Activated T-helper 9 cell treated with anti-CD3 and anti-CD28 coated beads, Interleukin-2, amount 50 U/mL, for 16 hours (primary cell): ENCODE results near the gene LSM10.

Experiments
- DNase-seq: peaks from one replicate; pipeline ENCODE4 v3.0.0-alpha.2; 2020; ENCODE audit warnings: low read depth

Gene LSM10

GRCh38 chr1:36397378-36398230 is at the start of gene LSM10:
TSS of gene LSM10 (minus strand) at chr1:36397908. CDS start at chr1:36394129, 3,779 bp downstream.
- peak; percentile 82 for DNase-seq

GRCh38 chr1:36447450-36447849 is 49.7 kb upstream of the LSM10 start:
- DNase-seq = no peak

GRCh38 chr1:36446746-36447145 is 49.0 kb upstream of the LSM10 start:
- no peak for DNase-seq

GRCh38 chr1:36446271-36446670 is 48.6 kb upstream of the LSM10 start:
- no peak for DNase-seq

- no peak for DNase-seq
These were observed 45.6 kb upstream of the LSM10 start for GRCh38 chr1:36443297-36443696.

- no peak for DNase-seq
These were observed 44.6 kb upstream of the LSM10 start for GRCh38 chr1:36442337-36442736.

- no peak for DNase-seq
These were observed 42.9 kb upstream of the LSM10 start for GRCh38 chr1:36440646-36441045.

- DNase-seq = no peak
These were observed 42.3 kb upstream of the LSM10 start for GRCh38 chr1:36440044-36440443.

- no peak for DNase-seq
These were observed 41.0 kb upstream of the LSM10 start for GRCh38 chr1:36438715-36439114.

- no peak for DNase-seq
These were observed 39.1 kb upstream of the LSM10 start for GRCh38 chr1:36436821-36437220.

- DNase-seq = no peak
These were observed 35.4 kb upstream of the LSM10 start for GRCh38 chr1:36433102-36433501.

GRCh38 chr1:36432616-36433015 is 34.9 kb upstream of the LSM10 start:
- no peak for DNase-seq

GRCh38 chr1:36425791-36426190 is 28.1 kb upstream of the LSM10 start:
- DNase-seq = no peak

- DNase-seq = no peak
These were observed 23.9 kb upstream of the LSM10 start for GRCh38 chr1:36421649-36422048.

GRCh38 chr1:36420836-36421317 is 23.2 kb upstream of the LSM10 start:
- peak; percentile 88 for DNase-seq

- DNase-seq = no peak
These were observed 22.7 kb upstream of the LSM10 start for GRCh38 chr1:36420409-36420808.

GRCh38 chr1:36419569-36419968 is 21.9 kb upstream of the LSM10 start:
- DNase-seq = no peak

GRCh38 chr1:36419140-36419539 is 21.4 kb upstream of the LSM10 start:
- DNase-seq = no peak

GRCh38 chr1:36417931-36418330 is 20.2 kb upstream of the LSM10 start:
- DNase-seq = no peak

GRCh38 chr1:36415661-36416326 is 18.1 kb upstream of the LSM10 start:
- DNase-seq = no peak

- no peak for DNase-seq
These were observed 16.7 kb upstream of the LSM10 start for GRCh38 chr1:36414384-36414783.

- peak; percentile 11 for DNase-seq
These were observed 14.3 kb upstream of the LSM10 start for GRCh38 chr1:36411674-36412648.
